K562 (cell line): ENCODE results near the gene ZNF385D. TPM values are rescaled to one million over a fixed set of nuclear protein-coding genes. Genes with fewer than 3 reads are reported as not detected.

Source experiments
- ATAC-seq: fragments of 200-7000 bp; cut with Tn5 transposase; 3 replicates; pipeline ENCODE4 v1.9.1; 2020; ENCODE audit warnings: moderate library complexity
- BruUV-seq: library from RNA; stranded (reverse); fragments of 400-500 nt; replicated peaks from 2 replicates; lab custom pipeline; 2021; lab: Mats Ljungman, UMichigan
- CTCF ChIA-PET: fragments of 300-600 bp; formaldehyde crosslinking; extraction: SDS; loops from one replicate; lab custom pipeline; 2021; ENCODE audit warnings: low intra/inter-chr PET ratio; lab: Yijun Ruan, JAX
- POLR2A ChIA-PET: fragments of 300-600, 350-650 bp; sonication (Branson Sonifier 250); formaldehyde crosslinking; extraction: SDS; loops from one replicate; lab custom pipeline; 2021; ENCODE audit warnings: antibody characterized with exemption, inconsistent platforms; lab: Yijun Ruan, JAX
- DNase-seq, 4 experiments: peaks; one replicate each; pipeline versions ENCODE4 v3.0.0 to v3.0.0-alpha.2; 2011 to 2018; ENCODE audit warnings: low spot score in 3 of 4, mixed read lengths in 3 of 4; ENCODE audit errors: extremely low read depth in 1 of 4
- FAIRE-seq: peaks from 2 replicates; lab custom pipeline; 2011; peaks lifted over from hg19 to GRCh38; lab: Jason Lieb, UNC
- H2AFZ ChIP-seq: 2 replicates; pipeline ENCODE4 v1.6.0; 2011; ENCODE audit warnings: low read depth, low read length, control low read depth, inconsistent platforms
- H3K27ac ChIP-seq: fragments of 200-600 bp; 3 replicates; pipeline ENCODE4 v1.8.0; 2011; ENCODE audit warnings: low read depth, mild to moderate bottlenecking, control low read depth, inconsistent platforms, low read length, moderate library complexity, mixed read lengths; ENCODE audit errors: extremely low read depth
- H3K27me3 ChIP-seq, 2 experiments: fragments of 300-600 bp in 1 of 2; 2 replicates in 1 of 2; 3 replicates in 1 of 2; pipeline versions ENCODE4 v1.6.0 to v1.8.0; 2011; ENCODE audit warnings: inconsistent platforms in 2 of 2, low read length in 2 of 2, mild to moderate bottlenecking in 1 of 2, mixed read lengths in 1 of 2, moderate library complexity in 1 of 2; ENCODE audit not compliant: control insufficient read depth in 2 of 2, insufficient read depth in 2 of 2
- H3K36me3 ChIP-seq: fragments of 300-600 bp; 3 replicates; pipeline ENCODE4 v1.8.0; 2011; ENCODE audit warnings: mild to moderate bottlenecking, low read length, inconsistent platforms; ENCODE audit not compliant: control insufficient read depth, insufficient read depth
- H3K4me1 ChIP-seq, 2 experiments: fragments of 200-600 bp in 1 of 2; replicated peaks in 1 of 2; 2 replicates in 1 of 2; 3 replicates in 1 of 2; pipeline versions ENCODE4 v1.5.1 to v1.8.0; 2011; ENCODE audit warnings: inconsistent platforms in 2 of 2, low read length in 2 of 2, mild to moderate bottlenecking in 1 of 2, mixed read lengths in 1 of 2, moderate library complexity in 1 of 2; ENCODE audit not compliant: control insufficient read depth in 2 of 2, insufficient read depth in 2 of 2
- H3K4me2 ChIP-seq: 2 replicates; pipeline ENCODE4 v1.6.1; 2011; ENCODE audit warnings: low read length, control low read depth, inconsistent platforms, mixed read lengths; ENCODE audit not compliant: insufficient read depth
- H3K4me3 ChIP-seq: fragments of 200-600 bp; sonication (generic), shearing (Covaris generic); 2 replicates; pipeline ENCODE4 v1.5.1; 2016; ENCODE audit warnings: control low read depth, inconsistent platforms
- H3K79me2 ChIP-seq: fragments of 200-600 bp; 3 replicates; pipeline ENCODE4 v1.8.0; 2011; ENCODE audit warnings: low read length, inconsistent platforms; ENCODE audit not compliant: control insufficient read depth, insufficient read depth
- H3K9ac ChIP-seq, 2 experiments: 2 replicates each; pipeline versions ENCODE4 v1.6.0 to v1.6.1; 2011; ENCODE audit warnings: low read depth in 2 of 2, low read length in 2 of 2, control low read depth in 1 of 2, inconsistent platforms in 1 of 2, mild to moderate bottlenecking in 1 of 2, mixed read lengths in 1 of 2; ENCODE audit not compliant: insufficient read depth in 1 of 2
- H3K9me1 ChIP-seq: one replicate; pipeline ENCODE4 v1.6.0; 2011; ENCODE audit warnings: inconsistent platforms, mild to moderate bottlenecking, low read length, moderate library complexity; ENCODE audit not compliant: control insufficient read depth, insufficient read depth
- H3K9me3 ChIP-seq: replicated peaks from 2 replicates; pipeline ENCODE4 v1.5.1; 2011; ENCODE audit warnings: low read depth, low read length, inconsistent platforms; ENCODE audit not compliant: control insufficient read depth, insufficient read depth
- H4K20me1 ChIP-seq: replicated peaks from 2 replicates; pipeline ENCODE4 v1.6.1; 2011; ENCODE audit warnings: low read length, inconsistent platforms, mixed read lengths; ENCODE audit not compliant: control insufficient read depth, insufficient read depth
- DNMT1 ChIP-seq: fragments of 450-650 bp; IDR thresholded peaks from 2 replicates; pipeline ENCODE4 v1.6.1; 2016; ENCODE audit warnings: antibody characterized with exemption, mild to moderate bottlenecking
- GTF2A2 ChIP-seq: IDR thresholded peaks from 2 replicates; pipeline ENCODE4 v1.6.1; 2016; ENCODE audit warnings: mild to moderate bottlenecking, missing genetic modification characterization, missing compliant biosample characterization
- NR2C2 ChIP-seq, 2 experiments: fragments of 200-800 bp in 1 of 2; sonication (Bioruptor generic) in 1 of 2; sonication (generic) in 1 of 2; formaldehyde crosslinking in 1 of 2; IDR thresholded peaks; 2 replicates each; pipeline versions ENCODE4 v1.6.1 to v1.8.0; 2016 to 2022; ENCODE audit warnings: mild to moderate bottlenecking in 1 of 2, missing compliant biosample characterization in 1 of 2, missing genetic modification characterization in 1 of 2, missing genetic modification reagents in 1 of 2
- NUFIP1 ChIP-seq: fragments of 450-650 bp; IDR thresholded peaks from 2 replicates; pipeline ENCODE4 v1.6.1; 2018; ENCODE audit not compliant: partially characterized antibody
- ZKSCAN3 ChIP-seq: fragments of 250-450 bp; sonication (Bioruptor Pico); IDR thresholded peaks from 2 replicates; pipeline ENCODE4 v1.4.0; 2020
- ZNF384 ChIP-seq: IDR thresholded peaks from 2 replicates; pipeline ENCODE4 v1.6.1; 2012; ENCODE audit warnings: low read depth, low read length, improper control_type of control experiment
- ZNF436 ChIP-seq: fragments of 250-450, 450-650 bp; sonication (Bioruptor Pico); formaldehyde crosslinking; IDR thresholded peaks from 2 replicates; pipeline ENCODE4 v1.7.0; 2020; ENCODE audit warnings: mild to moderate bottlenecking
- ZNF589 ChIP-seq: fragments of 200-800 bp; sonication (Bioruptor generic); IDR thresholded peaks from 2 replicates; pipeline ENCODE4 v1.6.1; 2016; ENCODE audit warnings: low read depth, missing genetic modification characterization, missing compliant biosample characterization
- WGBS: fragments of 100-300 bp; shearing (Covaris generic); methylation state at CpG from one replicate; pipeline ENCODE4 v1.1.6; 2016; ENCODE audit warnings: low coverage, mixed read lengths; ENCODE audit not compliant: insufficient coverage; ENCODE audit errors: missing lambda C conversion rate; 5-methylcytosine and 5-hydroxymethylcytosine counted together
- in situ Hi-C: fragments of 300-500 bp; cut with MboI; formaldehyde crosslinking; loops from 4 replicates; pipeline ENCODE4 v1.15.0; 2018; ENCODE audit warnings: inconsistent platforms, mixed read lengths
- intact Hi-C: fragments of 100-400 bp; cut with micrococcal nuclease; formaldehyde crosslinking; loops from 2 replicates; pipeline ENCODE4 v1.14.2; 2022
- polyA plus RNA-seq, 8 experiments: library from polyadenylated mRNA; depleted of rRNA in 4 of 8; stranded (reverse) in 5 of 8; unstranded in 3 of 8; fragments of >200 nt; fragmentation: Nextera tagmentation in 2 of 8; fragmentation: Illumina TruSeq in 1 of 8; extraction: Ambion mirVana in 2 of 8; extraction: Trizol in 1 of 8; gene quantifications; 2 replicates each; pipeline versions ENCODE4 v1.2.1 to v1.2.3, GENCODE V29; 2011 to 2014; ENCODE audit warnings: inconsistent platforms in 1 of 8, missing spikeins in 1 of 8
- total RNA-seq, 7 experiments: library from RNA; depleted of rRNA in 6 of 7; stranded (reverse); fragments of >200 nt in 6 of 7; fragmentation: Illumina TruSeq in 2 of 7; extraction: Trizol in 2 of 7; gene quantifications; 2 replicates each; pipeline versions ENCODE4 v1.2.1 to v1.2.3, GENCODE V29; 2011 to 2021; ENCODE audit warnings: low replicate concordance in 1 of 7

ZNF385D gene
- total and polyA plus RNA-seq, 9 of the 15 experiments (the other 6 are each of a cell fraction or from before 2014, with no cell fraction given): 0.14 to 1.7 (median 0.51) TPM

DNA sequence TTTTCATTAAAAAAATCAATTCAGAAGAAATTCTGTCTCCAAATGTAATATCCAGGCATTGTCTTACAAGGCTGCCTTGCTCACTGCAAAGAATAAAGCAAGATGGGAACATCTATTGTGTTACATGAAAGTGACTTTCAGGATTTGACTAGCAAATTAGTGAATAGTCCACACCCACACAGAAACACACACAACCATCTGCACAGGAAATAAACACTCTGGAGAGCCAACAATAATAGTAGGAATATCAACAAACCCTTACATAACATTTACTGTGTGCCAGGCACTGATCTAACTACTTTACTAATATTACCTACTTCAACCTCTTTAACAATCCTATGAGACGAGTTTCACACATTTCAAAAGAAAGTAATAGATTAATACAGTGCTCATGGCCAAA, 28.9 kb upstream of the ZNF385D start:
- no peaks in the 10 kb centered on the region for H3K27me3 ChIP-seq
- H3K4me3 ChIP-seq: no peak overlapping the region
- ChIA-PET POLR2A (no interaction called here), CTCF (no interaction called here)
- H3K36me3 ChIP-seq: no peaks in the 10 kb centered on the region
- ATAC-seq (no peak), DNase-seq (no peak), FAIRE-seq (no peak)
- no TSS peak for BruUV-seq
- no peaks in the 10 kb centered on the region for H3K4me1 ChIP-seq
- no peak overlapping the region for H3K4me2 ChIP-seq
- no peak overlapping the region for H2AFZ ChIP-seq
- no peaks in the 10 kb centered on the region for H3K9me3 ChIP-seq
- no peak overlapping the region for H3K27ac ChIP-seq
- no peaks in the 10 kb centered on the region for H3K9me1 ChIP-seq
- no peaks in the 10 kb centered on the region for H3K79me2 ChIP-seq
- WGBS: 0% methylated on average over 1 of the region's 1 CpG
- no peak for TF ChIP-seq ZNF384
- no peak for TF ChIP-seq ZNF589 (CRISPR knock-in tag)
- TF ChIP-seq NR2C2 (CRISPR knock-in tag; IDR thresholded peaks at IDR 0.05): no peak
- TF ChIP-seq NR2C2 (tag; IDR thresholded peaks at IDR 0.05): no peak
- TF ChIP-seq NUFIP1: no peak
- TF ChIP-seq DNMT1: no peak
- no peak for TF ChIP-seq GTF2A2 (tag)
- no peak for TF ChIP-seq ZNF436 (CRISPR knock-in tag)
- TF ChIP-seq ZKSCAN3 (CRISPR knock-in tag): no peak
- H4K20me1 ChIP-seq: no peaks in the 10 kb centered on the region
- in situ Hi-C loops (no loop called here), intact Hi-C loops (no loop called here)
- no peak overlapping the region for H3K9ac ChIP-seq
